Fibroblast of lung (primary cell): ENCODE results near the gene FXYD4. TPM values are rescaled to one million over a fixed set of nuclear protein-coding genes. Genes with fewer than 3 reads are reported as not detected.

Source experiments
- DNase-seq, 2 donors: peaks; one replicate each; pipeline versions ENCODE4 v3.0.0 to v3.0.0-alpha.2; 2010; ENCODE audit warnings: low read depth in 2 of 2
- H2AFZ ChIP-seq: 2 replicates; pipeline ENCODE4 v1.5.1; 2012; ENCODE audit warnings: low read length, control low read depth, inconsistent platforms
- H3K27ac ChIP-seq: 2 replicates; pipeline ENCODE4 v1.5.1; 2011; ENCODE audit warnings: low read length, control low read depth; ENCODE audit not compliant: insufficient read depth
- H3K27me3 ChIP-seq: 2 replicates; pipeline ENCODE4 v1.5.1; 2011; ENCODE audit warnings: mild to moderate bottlenecking, low read length; ENCODE audit not compliant: control insufficient read depth, insufficient read depth
- H3K36me3 ChIP-seq: 2 replicates; pipeline ENCODE4 v1.5.1; 2011; ENCODE audit warnings: low read length; ENCODE audit not compliant: control insufficient read depth, insufficient read depth
- H3K4me1 ChIP-seq: 2 replicates; pipeline ENCODE4 v1.5.1; 2011; ENCODE audit warnings: low read length; ENCODE audit not compliant: control insufficient read depth, insufficient read depth; ENCODE audit errors: extremely low read depth
- H3K4me2 ChIP-seq: 2 replicates; pipeline ENCODE4 v1.5.1; 2011; ENCODE audit warnings: low read length, control low read depth; ENCODE audit not compliant: insufficient read depth; ENCODE audit errors: extremely low read depth
- H3K4me3 ChIP-seq, 4 experiments: fragments of 200-600 bp in 1 of 4; sonication (generic) in 1 of 4; replicated peaks in 1 of 4; 2 replicates each; pipeline ENCODE4 v1.5.1; 2011 to 2016; ENCODE audit warnings: low read length in 4 of 4, low read depth in 3 of 4, mild to moderate bottlenecking in 3 of 4, control low read depth in 2 of 4, inconsistent platforms in 1 of 4, mixed read lengths in 1 of 4; ENCODE audit not compliant: insufficient read depth in 1 of 4; ENCODE audit errors: control extremely low read depth in 1 of 4
- H3K79me2 ChIP-seq: 2 replicates; pipeline ENCODE4 v1.5.1; 2012; ENCODE audit warnings: mild to moderate bottlenecking, low read length, inconsistent platforms; ENCODE audit not compliant: control insufficient read depth, insufficient read depth
- H3K9ac ChIP-seq: 2 replicates; pipeline ENCODE4 v1.5.1; 2011; ENCODE audit warnings: mild to moderate bottlenecking, low read length, control low read depth; ENCODE audit not compliant: insufficient read depth
- H3K9me3 ChIP-seq: 2 replicates; pipeline ENCODE4 v1.5.1; 2012; ENCODE audit warnings: low read depth, low read length; ENCODE audit not compliant: control insufficient read depth, insufficient read depth
- H4K20me1 ChIP-seq: 2 replicates; pipeline ENCODE4 v1.5.1; 2011; ENCODE audit warnings: low read length; ENCODE audit not compliant: control insufficient read depth, insufficient read depth; ENCODE audit errors: extremely low read depth
- EZH2 ChIP-seq: IDR thresholded peaks from 2 replicates; pipeline ENCODE4 v1.5.1; 2012; ENCODE audit warnings: low read length, control low read depth, mild to moderate bottlenecking; ENCODE audit errors: missing control alignments
- polyA plus RNA-seq, 2 donors: library from polyadenylated mRNA; depleted of rRNA in 1 of 2; stranded (reverse) in 1 of 2; unstranded in 1 of 2; fragments of >200 nt; gene quantifications; 2 replicates each; pipeline ENCODE4 v1.2.1, GENCODE V29; 2011 to 2012; ENCODE audit warnings: missing spikeins in 1 of 2
- total RNA-seq: library from RNA; depleted of rRNA; stranded (reverse); fragments of >200 nt; gene quantifications from 2 replicates; pipeline ENCODE4 v1.2.1, GENCODE V29; 2014
- TF ChIP-seq, protein P1 (sequence below), 2 donors: IDR thresholded peaks in 1 of 2; conservative IDR thresholded peaks in 1 of 2; 1 replicate in 1 of 2; 2 replicates in 1 of 2; pipeline ENCODE4 v1.5.1; 2011 to 2012; ENCODE audit warnings: low read length in 2 of 2, control low read depth in 1 of 2, inconsistent platforms in 1 of 2, low read depth in 1 of 2, mild to moderate bottlenecking in 1 of 2

FXYD4 gene
- total and polyA plus RNA-seq, 2 donors (not counting 1 experiment from before 2014, with no cell fraction given), result not detected

DNA sequence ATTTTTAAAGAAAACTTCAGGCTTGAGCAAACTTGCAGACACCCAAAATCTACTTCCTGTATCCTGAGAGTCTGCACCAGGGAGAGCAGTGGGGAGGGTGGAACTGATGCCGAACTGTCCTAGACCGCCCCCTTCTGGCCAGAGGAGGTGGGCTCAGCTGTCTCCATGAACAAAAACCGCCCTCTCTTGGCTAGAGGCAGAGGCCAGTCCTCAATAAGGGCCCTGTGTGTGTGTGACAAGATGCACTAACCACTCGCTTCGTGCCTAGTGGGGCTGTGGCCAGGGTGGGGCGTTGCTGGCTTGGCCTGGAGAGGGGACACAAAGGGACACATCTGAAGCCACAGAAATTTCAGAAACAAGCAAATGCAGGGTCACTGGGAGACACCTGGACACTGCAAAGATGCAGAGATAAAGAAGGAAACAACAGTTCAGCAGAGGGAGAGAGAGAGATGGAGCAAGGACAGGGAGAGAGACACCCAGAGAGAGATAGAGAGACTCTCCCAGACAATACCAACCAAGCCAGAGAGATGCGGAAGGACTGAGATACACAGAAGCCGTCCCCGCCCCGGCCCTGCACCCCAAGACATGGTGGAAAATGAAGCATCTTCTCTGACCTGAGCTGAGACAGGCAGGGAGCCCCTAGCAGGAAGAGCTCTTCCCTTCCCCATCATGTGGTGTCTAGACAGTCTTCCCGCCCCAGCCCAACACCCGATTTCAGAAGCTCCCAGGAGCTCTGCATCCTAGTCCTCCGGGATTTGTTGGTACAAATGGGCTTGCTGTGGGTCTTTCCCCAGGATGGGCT is 22.7 kb upstream of the FXYD4 start:
- H3K27ac ChIP-seq, result no peak overlapping the region
- TF ChIP-seq EZH2, result no peak
- TF ChIP-seq, protein P1, sequence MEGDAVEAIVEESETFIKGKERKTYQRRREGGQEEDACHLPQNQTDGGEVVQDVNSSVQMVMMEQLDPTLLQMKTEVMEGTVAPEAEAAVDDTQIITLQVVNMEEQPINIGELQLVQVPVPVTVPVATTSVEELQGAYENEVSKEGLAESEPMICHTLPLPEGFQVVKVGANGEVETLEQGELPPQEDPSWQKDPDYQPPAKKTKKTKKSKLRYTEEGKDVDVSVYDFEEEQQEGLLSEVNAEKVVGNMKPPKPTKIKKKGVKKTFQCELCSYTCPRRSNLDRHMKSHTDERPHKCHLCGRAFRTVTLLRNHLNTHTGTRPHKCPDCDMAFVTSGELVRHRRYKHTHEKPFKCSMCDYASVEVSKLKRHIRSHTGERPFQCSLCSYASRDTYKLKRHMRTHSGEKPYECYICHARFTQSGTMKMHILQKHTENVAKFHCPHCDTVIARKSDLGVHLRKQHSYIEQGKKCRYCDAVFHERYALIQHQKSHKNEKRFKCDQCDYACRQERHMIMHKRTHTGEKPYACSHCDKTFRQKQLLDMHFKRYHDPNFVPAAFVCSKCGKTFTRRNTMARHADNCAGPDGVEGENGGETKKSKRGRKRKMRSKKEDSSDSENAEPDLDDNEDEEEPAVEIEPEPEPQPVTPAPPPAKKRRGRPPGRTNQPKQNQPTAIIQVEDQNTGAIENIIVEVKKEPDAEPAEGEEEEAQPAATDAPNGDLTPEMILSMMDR (conservative IDR thresholded peaks at IDR 0.05 in 1 of 2, IDR thresholded peaks at IDR 0.05 in 1 of 2; ENCODE audit: low read depth in 1 of 2, low read length in 2 of 2), result peak; percentile 94 to 95
- no peak overlapping the region for H3K4me3 ChIP-seq
- no peak overlapping the region for H2AFZ ChIP-seq
- H3K9me3 ChIP-seq, result no peaks in the 10 kb centered on the region
- H3K4me1 ChIP-seq, result no peaks in the 10 kb centered on the region
- H3K27me3 ChIP-seq, result peaks cover 9% of the 10 kb centered on the region
- H3K79me2 ChIP-seq, result no peaks in the 10 kb centered on the region
- H3K36me3 ChIP-seq, result no peaks in the 10 kb centered on the region
- no peak overlapping the region for H3K4me2 ChIP-seq
- no peak overlapping the region for H3K9ac ChIP-seq
- no peaks in the 10 kb centered on the region for H4K20me1 ChIP-seq
- DNase-seq, result peak; percentile 60 to 76

DNA sequence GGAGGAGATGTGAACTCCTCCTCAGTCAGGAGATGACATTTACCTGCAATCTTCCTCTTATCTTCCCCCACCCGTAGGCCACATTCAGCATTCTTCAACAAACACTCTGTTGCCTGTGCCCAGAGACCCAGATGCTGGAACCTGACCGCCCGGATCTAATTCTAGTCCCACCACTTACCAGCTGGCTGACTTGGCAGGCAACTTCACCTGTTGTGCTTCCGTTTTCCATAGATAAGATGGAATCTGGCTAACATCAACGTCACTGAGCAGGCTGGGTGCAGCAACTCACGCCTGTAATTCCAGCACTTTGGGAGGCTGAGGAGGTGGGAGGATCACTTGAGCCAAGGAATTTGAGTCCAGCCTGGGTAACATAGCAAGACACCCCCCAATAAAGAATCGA is 21.3 kb upstream of the FXYD4 start:
- Histone ChIP-seq H3K79me2 (no peaks in the 10 kb centered on the region), H3K36me3 (no peaks in the 10 kb centered on the region), H3K4me3 (no peak overlapping the region), H3K4me2 (no peak overlapping the region), H2AFZ (no peak overlapping the region), H3K9ac (no peak overlapping the region), H3K27ac (no peak overlapping the region), H3K9me3 (no peaks in the 10 kb centered on the region), H3K27me3 (peaks cover 9% of the 10 kb centered on the region), H3K4me1 (no peaks in the 10 kb centered on the region), H4K20me1 (no peaks in the 10 kb centered on the region)
- no peak for DNase-seq
- no peak for TF ChIP-seq EZH2

DNA sequence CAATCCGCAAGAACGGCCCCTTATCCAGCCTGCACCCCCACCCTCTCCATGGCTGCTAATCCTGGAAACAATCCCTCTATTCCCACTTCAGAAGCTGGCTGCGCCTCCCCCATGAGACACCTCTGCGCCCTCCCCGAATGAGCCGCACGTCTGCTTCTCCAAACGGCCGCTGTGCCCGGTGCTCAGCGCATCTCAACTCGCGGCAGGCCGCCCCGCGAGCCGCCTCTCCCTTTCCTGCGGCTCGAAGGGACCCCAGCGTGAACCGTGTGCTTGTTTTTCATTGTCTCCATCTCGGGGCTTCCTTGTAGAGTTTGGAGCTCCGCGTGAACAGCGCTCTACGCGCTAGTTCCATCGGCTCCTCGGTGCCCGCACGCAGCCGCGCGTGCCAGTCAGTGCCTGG is 20.8 kb upstream of the FXYD4 start:
- no peak overlapping the region for H3K9ac ChIP-seq
- H3K27ac ChIP-seq, result no peak overlapping the region
- no peaks in the 10 kb centered on the region for H3K4me1 ChIP-seq
- H3K4me3 ChIP-seq, result no peak overlapping the region
- H3K4me2 ChIP-seq, result no peak overlapping the region
- H3K36me3 ChIP-seq, result no peaks in the 10 kb centered on the region
- H3K9me3 ChIP-seq, result no peaks in the 10 kb centered on the region
- H3K79me2 ChIP-seq, result no peaks in the 10 kb centered on the region
- no peaks in the 10 kb centered on the region for H4K20me1 ChIP-seq
- no peak overlapping the region for H2AFZ ChIP-seq
- TF ChIP-seq EZH2, result no peak
- TF ChIP-seq, protein P1 (conservative IDR thresholded peaks at IDR 0.05 in 1 of 2, IDR thresholded peaks at IDR 0.05 in 1 of 2; ENCODE audit: low read depth in 1 of 2, low read length in 2 of 2), result no peak
- DNase-seq, result no peak
- peaks cover 9% of the 10 kb centered on the region for H3K27me3 ChIP-seq
